Transverse colon (tissue), 4 donors: ENCODE results near the gene HDAC4. TPM values are rescaled to one million over a fixed set of nuclear protein-coding genes. Genes with fewer than 3 reads are reported as not detected.

Experiments used
- DNase-seq: peaks from one replicate; pipeline ENCODE4 v3.0.0-alpha.2; 2019
- H3K27ac ChIP-seq, 4 donors: fragments of 200-600 bp; sonication (generic); 2 replicates each; pipeline ENCODE4 v1.5.1; 2016 to 2018; ENCODE audit warnings: inconsistent platforms in 4 of 4
- H3K27me3 ChIP-seq: fragments of 200-600 bp; sonication (generic); 2 replicates; pipeline ENCODE4 v1.5.1; 2017; ENCODE audit warnings: inconsistent platforms
- H3K36me3 ChIP-seq, 4 donors: fragments of 200-600 bp; sonication (generic); 2 replicates each; pipeline ENCODE4 v1.5.1; 2017 to 2019; ENCODE audit warnings: inconsistent platforms in 4 of 4
- H3K4me1 ChIP-seq, 4 donors: fragments of 200-600 bp; sonication (generic); 2 replicates each; pipeline ENCODE4 v1.5.1; 2017 to 2020; ENCODE audit warnings: inconsistent platforms in 4 of 4
- H3K4me3 ChIP-seq, 4 donors: fragments of 200-600 bp; sonication (generic); 1 replicate in 1 of 4; 2 replicates in 3 of 4; pipeline versions ENCODE4 v1.5.1 to v1.6.1; 2017 to 2019; ENCODE audit warnings: inconsistent platforms in 4 of 4
- H3K9me3 ChIP-seq, 2 donors: fragments of 200-600 bp; sonication (generic); 2 replicates each; pipeline ENCODE4 v1.5.1; 2017 to 2019; ENCODE audit warnings: inconsistent platforms in 2 of 2
- CTCF ChIP-seq, 5 experiments: fragments of 200-600 bp in 3 of 5; fragments of 450-650 bp in 2 of 5; sonication (generic) in 3 of 5; IDR thresholded peaks; 1 replicate in 2 of 5; 2 replicates in 3 of 5; pipeline ENCODE4 v1.5.1; 2016 to 2017; ENCODE audit warnings: antibody characterized with exemption in 5 of 5, inconsistent platforms in 3 of 5, mild to moderate bottlenecking in 2 of 5, moderate library complexity in 1 of 5
- EP300 ChIP-seq: sonication (generic); formaldehyde crosslinking; IDR thresholded peaks from one replicate; pipeline ENCODE4 v1.6.1; 2017; ENCODE audit warnings: antibody characterized with exemption, low read depth
- POLR2A ChIP-seq: fragments of 450-650 bp; IDR thresholded peaks from one replicate; pipeline ENCODE4 v1.6.1; 2016; ENCODE audit warnings: antibody characterized with exemption, mild to moderate bottlenecking, moderate library complexity
- POLR2AphosphoS5 ChIP-seq, 3 donors: sonication (generic); formaldehyde crosslinking; IDR thresholded peaks; one replicate each; pipeline ENCODE4 v1.6.1; 2016; ENCODE audit warnings: antibody characterized with exemption in 3 of 3
- WGBS, 2 donors: methylation state at CpG; one replicate each; pipeline ENCODE4 v1.1.5; 2018; ENCODE audit warnings: low coverage in 1 of 2; 5-methylcytosine and 5-hydroxymethylcytosine counted together
- in situ Hi-C, 4 donors: fragments of 200-750 bp; cut with MboI; loops; one replicate each; pipeline versions ENCODE4 v1.15.0 to v1.15.1; 2017; ENCODE audit warnings: low sequenced_read_pairs in 3 of 4, low pct_ligation_motif_present in 1 of 4, low pct_unique_long_range_greater_than_20kb in 1 of 4
- intact Hi-C: fragments of 100-400 bp; cut with DNase I; formaldehyde crosslinking; loops from one replicate; pipeline ENCODE4 v1.15.1; 2023; ENCODE audit warnings: low total_unique reads
- total RNA-seq, 4 donors: library from RNA; depleted of rRNA; stranded (reverse); fragments of >200 nt; gene quantifications; one replicate each; pipeline ENCODE4 v1.1.0, GENCODE V29; 2016

The HDAC4 gene
- total RNA-seq, 4 donors from 2014 or later = 33.9 to 192 (median 112) TPM

GRCh38 chr2:239004274-239005015, 396.4 kb downstream of the HDAC4 start:
- Histone ChIP-seq H3K4me3 (no peak overlapping the region), H3K27ac (no peak overlapping the region), H3K36me3 (no peaks in the 10 kb centered on the region), H3K4me1 (peaks cover 0 to 7% (median 5%) of the 10 kb centered on the region in 4 donors), H3K9me3 (no peaks in the 10 kb centered on the region), H3K27me3 (peaks cover 30% of the 10 kb centered on the region)
- 75 to 94% methylated on average over 8 to 19 of the region's 19 CpGs for WGBS, 2 donors
- no peak for TF ChIP-seq EP300
- TF ChIP-seq POLR2AphosphoS5 (IDR thresholded peaks at IDR 0.05) = no peak
- TF ChIP-seq POLR2A = no peak
- no peak for TF ChIP-seq CTCF (IDR thresholded peaks at IDR 0.05)
- in situ Hi-C loops (no loop called here), intact Hi-C loops (no loop called here)
- DNase-seq = no peak

GRCh38 chr2:239003624-239004273, 397.1 kb downstream of the HDAC4 start:
- Histone ChIP-seq H3K27ac (peak overlapping the region in 3 of 4 donors; percentile 38 to 63 (median 58)), H3K4me1 (peaks cover 0 to 7% (median 5%) of the 10 kb centered on the region in 4 donors), H3K4me3 (no peak overlapping the region), H3K9me3 (no peaks in the 10 kb centered on the region), H3K36me3 (no peaks in the 10 kb centered on the region), H3K27me3 (peaks cover 23% of the 10 kb centered on the region)
- TF ChIP-seq EP300 (no peak), POLR2A (no peak), POLR2AphosphoS5 (IDR thresholded peaks at IDR 0.05) (no peak), CTCF (IDR thresholded peaks at IDR 0.05) (no peak)
- DNase-seq = no peak
- intact Hi-C loops (no loop called here), in situ Hi-C loops (no loop called here)
- 68 to 78% methylated on average over 7 to 25 of the region's 25 CpGs for WGBS, 2 donors

GRCh38 chr2:239002954-239003623, 397.7 kb downstream of the HDAC4 start:
- H3K36me3 ChIP-seq = no peaks in the 10 kb centered on the region
- peaks cover 18% of the 10 kb centered on the region for H3K27me3 ChIP-seq
- peak overlapping the region; percentile 37 to 63 (median 48) for H3K27ac ChIP-seq
- in situ Hi-C loops (no loop called here), intact Hi-C loops (no loop called here)
- peaks cover 0 to 7% (median 5%) of the 10 kb centered on the region in 4 donors for H3K4me1 ChIP-seq
- DNase-seq = no peak
- no peaks in the 10 kb centered on the region for H3K9me3 ChIP-seq
- 14 to 51% methylated on average over 5 to 13 of the region's 13 CpGs for WGBS, 2 donors
- H3K4me3 ChIP-seq = no peak overlapping the region
- TF ChIP-seq POLR2AphosphoS5 (IDR thresholded peaks at IDR 0.05) = no peak
- TF ChIP-seq POLR2A = no peak

GRCh38 chr2:239002591-239002953, 398.2 kb downstream of the HDAC4 start:
- intact Hi-C loops (no loop called here), in situ Hi-C loops (no loop called here)
- no peak for TF ChIP-seq POLR2A
- no peaks in the 10 kb centered on the region for H3K36me3 ChIP-seq
- WGBS, 2 donors = 0 to 69% methylated on average over 2 to 8 of the region's 8 CpGs
- peaks cover 0 to 7% (median 5%) of the 10 kb centered on the region in 4 donors for H3K4me1 ChIP-seq
- H3K9me3 ChIP-seq = no peaks in the 10 kb centered on the region
- peak overlapping the region in 3 of 4 donors; percentile 38 to 63 (median 58) for H3K27ac ChIP-seq
- peaks cover 13% of the 10 kb centered on the region for H3K27me3 ChIP-seq
- no peak overlapping the region for H3K4me3 ChIP-seq
- DNase-seq = no peak

GRCh38 chr2:239001794-239002193, 399.0 kb downstream of the HDAC4 start:
- no peak overlapping the region for H3K27ac ChIP-seq
- no peaks in the 10 kb centered on the region for H3K9me3 ChIP-seq
- intact Hi-C loops = no loop called here
- no peaks in the 10 kb centered on the region for H3K36me3 ChIP-seq
- H3K27me3 ChIP-seq = peaks cover 7% of the 10 kb centered on the region
- in situ Hi-C loops = no loop called here
- H3K4me1 ChIP-seq = peaks cover 0 to 7% (median 5%) of the 10 kb centered on the region in 4 donors
- no peak overlapping the region for H3K4me3 ChIP-seq
- no peak for TF ChIP-seq CTCF (IDR thresholded peaks at IDR 0.05)
- TF ChIP-seq EP300 = no peak
- no peak for TF ChIP-seq POLR2AphosphoS5 (IDR thresholded peaks at IDR 0.05)
- no peak for TF ChIP-seq POLR2A
- WGBS, 2 donors = 84 to 90% methylated on average over 10 to 14 of the region's 14 CpGs
- no peak for DNase-seq
